CD4-positive, alpha-beta T cell treated with Interleukin-15 for 1 hour (primary cell): ENCODE data around the gene RPRD1B.

Experiments used
- DNase-seq: peaks from one replicate; pipeline ENCODE4 v3.0.0-alpha.2; 2020

RPRD1B gene

GRCh38 chr20:38108986-38109541 lies 75.5 kb downstream of the RPRD1B start:
- no peak for DNase-seq

- DNase-seq = no peak
Measured at GRCh38 chr20:38109591-38110524, 76.3 kb downstream of the RPRD1B start.

GRCh38 chr20:38110525-38111178 lies 77.1 kb downstream of the RPRD1B start:
- DNase-seq = no peak

GRCh38 chr20:38111366-38112232 lies 78.1 kb downstream of the RPRD1B start:
- no peak for DNase-seq

- no peak for DNase-seq
Measured at GRCh38 chr20:38112261-38112929, 78.8 kb downstream of the RPRD1B start.

- no peak for DNase-seq
Measured at GRCh38 chr20:38112930-38113294, 79.4 kb downstream of the RPRD1B start.

GRCh38 chr20:38113401-38114325 lies 80.1 kb downstream of the RPRD1B start:
- no peak for DNase-seq

- no peak for DNase-seq
Measured at GRCh38 chr20:38114353-38114791, 80.8 kb downstream of the RPRD1B start.

GRCh38 chr20:38115205-38115604 lies 81.7 kb downstream of the RPRD1B start:
- no peak for DNase-seq

GRCh38 chr20:38115896-38116295 lies 82.3 kb downstream of the RPRD1B start:
- DNase-seq = no peak

- no peak for DNase-seq
Measured at GRCh38 chr20:38116409-38117165, 83.0 kb downstream of the RPRD1B start.

- DNase-seq = no peak
Measured at GRCh38 chr20:38117205-38117604, 83.7 kb downstream of the RPRD1B start.

GRCh38 chr20:38117635-38118034 lies 84.1 kb downstream of the RPRD1B start:
- DNase-seq = no peak

- no peak for DNase-seq
Measured at GRCh38 chr20:38119446-38119845, 85.9 kb downstream of the RPRD1B start.

- DNase-seq = no peak
Measured at GRCh38 chr20:38120625-38120988, 87.1 kb downstream of the RPRD1B start.

GRCh38 chr20:38121741-38122140 lies 88.2 kb downstream of the RPRD1B start:
- DNase-seq = no peak

- no peak for DNase-seq
Measured at GRCh38 chr20:38123021-38123587, 89.6 kb downstream of the RPRD1B start.

GRCh38 chr20:38125157-38126056 lies 91.9 kb downstream of the RPRD1B start:
- no peak for DNase-seq
